Cardiac muscle cell (in vitro differentiated cells and primary cell): ENCODE results near the gene CD46. TPM values are rescaled to one million over a fixed set of nuclear protein-coding genes. Genes with fewer than 3 reads are reported as not detected.
A peak's percentile ranks its signal among the peaks of the same experiment; 100 is the strongest.

Source experiments
- DNase-seq, 2 donors: peaks; one replicate each; pipeline versions ENCODE4 v3.0.0 to v3.0.0-alpha.2; 2010 to 2017; ENCODE audit warnings: low read depth in 1 of 2, low spot score in 1 of 2
- H3K27ac ChIP-seq: fragments of 200-600 bp; sonication (generic); 2 replicates; pipeline ENCODE4 v1.5.1; 2016
- H3K27me3 ChIP-seq: fragments of 200-600 bp; sonication (generic); 2 replicates; pipeline ENCODE4 v1.6.0; 2016; ENCODE audit warnings: control low read depth
- H3K36me3 ChIP-seq: fragments of 200-600 bp; sonication (generic); 2 replicates; pipeline ENCODE4 v1.5.1; 2016; ENCODE audit warnings: control low read depth
- H3K4me1 ChIP-seq: fragments of 200-600 bp; sonication (generic); 2 replicates; pipeline ENCODE4 v1.8.1; 2017; ENCODE audit warnings: low read depth, mild to moderate bottlenecking, mixed run types
- H3K4me3 ChIP-seq: fragments of 200-600 bp; sonication (generic); 2 replicates; pipeline ENCODE4 v1.5.1; 2016; ENCODE audit warnings: mild to moderate bottlenecking
- H3K9me3 ChIP-seq: fragments of 200-600 bp; sonication (generic); 2 replicates; pipeline ENCODE4 v1.5.1; 2017; ENCODE audit warnings: low read depth, mild to moderate bottlenecking, control low read depth
- polyA plus RNA-seq: library from polyadenylated mRNA; unstranded; fragments of >200 nt; fragmentation: Nextera tagmentation; extraction: Ambion mirVana; gene quantifications from 2 replicates; pipeline ENCODE4 v1.2.1, GENCODE V29; 2016
- total RNA-seq: library from RNA; depleted of rRNA; stranded (reverse); fragments of >200 nt; gene quantifications from 2 replicates; pipeline ENCODE4 v1.2.3, GENCODE V29; 2016
- TF ChIP-seq, protein P1 (sequence below): IDR thresholded peaks from 2 replicates; pipeline ENCODE4 v1.5.1; 2012; ENCODE audit warnings: low read depth, mild to moderate bottlenecking, low read length

Gene CD46
- total and polyA plus RNA-seq, 2 experiments from 2014 or later = 91.7 to 123 TPM

DNA sequence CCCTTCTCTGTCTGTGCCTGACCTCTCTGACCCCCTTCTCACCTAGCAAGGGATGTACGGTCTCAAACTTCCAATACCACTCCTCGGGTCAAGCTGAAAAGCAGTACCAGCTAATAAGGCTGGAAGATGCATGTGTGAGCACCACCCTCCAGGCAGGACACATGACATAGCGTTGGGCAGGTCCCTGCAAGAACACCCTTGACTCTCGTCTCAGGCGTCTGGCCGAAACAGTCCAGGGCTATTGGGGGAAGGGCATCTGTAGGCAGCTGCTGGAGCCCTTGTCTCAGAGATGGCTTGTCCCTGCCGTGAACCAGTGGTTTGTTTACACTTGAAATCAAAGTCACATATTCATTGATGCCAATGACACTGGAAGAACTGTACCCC lies 56.5 kb downstream of the CD46 start:
- H3K27ac ChIP-seq = no peak overlapping the region
- no peak overlapping the region for H3K4me3 ChIP-seq
- H3K36me3 ChIP-seq = no peaks in the 10 kb centered on the region
- H3K9me3 ChIP-seq = no peaks in the 10 kb centered on the region
- H3K4me1 ChIP-seq = peaks cover 15% of the 10 kb centered on the region
- TF ChIP-seq, protein P1, sequence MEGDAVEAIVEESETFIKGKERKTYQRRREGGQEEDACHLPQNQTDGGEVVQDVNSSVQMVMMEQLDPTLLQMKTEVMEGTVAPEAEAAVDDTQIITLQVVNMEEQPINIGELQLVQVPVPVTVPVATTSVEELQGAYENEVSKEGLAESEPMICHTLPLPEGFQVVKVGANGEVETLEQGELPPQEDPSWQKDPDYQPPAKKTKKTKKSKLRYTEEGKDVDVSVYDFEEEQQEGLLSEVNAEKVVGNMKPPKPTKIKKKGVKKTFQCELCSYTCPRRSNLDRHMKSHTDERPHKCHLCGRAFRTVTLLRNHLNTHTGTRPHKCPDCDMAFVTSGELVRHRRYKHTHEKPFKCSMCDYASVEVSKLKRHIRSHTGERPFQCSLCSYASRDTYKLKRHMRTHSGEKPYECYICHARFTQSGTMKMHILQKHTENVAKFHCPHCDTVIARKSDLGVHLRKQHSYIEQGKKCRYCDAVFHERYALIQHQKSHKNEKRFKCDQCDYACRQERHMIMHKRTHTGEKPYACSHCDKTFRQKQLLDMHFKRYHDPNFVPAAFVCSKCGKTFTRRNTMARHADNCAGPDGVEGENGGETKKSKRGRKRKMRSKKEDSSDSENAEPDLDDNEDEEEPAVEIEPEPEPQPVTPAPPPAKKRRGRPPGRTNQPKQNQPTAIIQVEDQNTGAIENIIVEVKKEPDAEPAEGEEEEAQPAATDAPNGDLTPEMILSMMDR = no peak
- no peaks in the 10 kb centered on the region for H3K27me3 ChIP-seq
- peak in 1 of 2 donors; percentile 55 for DNase-seq

DNA sequence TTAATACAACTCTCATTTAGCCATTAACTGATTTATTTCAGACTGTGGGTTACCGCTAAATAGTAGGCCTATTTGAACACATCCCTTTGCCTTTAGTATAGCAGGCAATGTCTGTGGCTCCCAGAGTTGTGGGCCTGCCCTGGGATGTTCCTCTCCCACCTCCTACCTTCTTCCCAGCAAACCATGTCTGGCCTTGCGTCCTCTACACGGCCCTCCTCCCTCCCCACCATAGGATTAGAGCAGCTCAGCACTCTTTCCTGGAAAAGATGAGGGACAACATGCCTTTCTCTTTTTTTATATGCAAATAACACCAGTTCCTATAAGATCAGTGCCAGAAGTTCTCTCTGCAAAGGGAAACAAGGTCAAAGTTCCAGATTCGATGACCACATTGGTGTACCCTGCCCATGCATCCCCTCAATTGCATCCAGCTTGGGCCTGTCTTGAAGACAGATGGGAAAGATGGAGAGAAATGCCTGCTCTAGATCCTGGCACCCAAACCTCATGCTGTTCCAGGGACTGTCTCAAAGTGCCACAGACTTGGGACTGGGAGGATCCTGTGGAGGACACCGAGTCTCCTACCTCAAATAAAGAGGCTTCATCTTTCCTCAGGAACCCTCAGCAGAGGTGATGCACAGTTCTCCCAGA lies 57.2 kb downstream of the CD46 start:
- no peaks in the 10 kb centered on the region for H3K27me3 ChIP-seq
- H3K27ac ChIP-seq = no peak overlapping the region
- peaks cover 14% of the 10 kb centered on the region for H3K4me1 ChIP-seq
- no peak for DNase-seq
- no peak overlapping the region for H3K4me3 ChIP-seq
- H3K36me3 ChIP-seq = no peaks in the 10 kb centered on the region
- H3K9me3 ChIP-seq = no peaks in the 10 kb centered on the region
- TF ChIP-seq, protein P1 = no peak

GRCh38 chr1:207810173-207810572 lies 58.3 kb downstream of the CD46 start:
- peak in 1 of 2 donors; percentile 44 for DNase-seq
- Histone ChIP-seq H3K27ac (no peak overlapping the region), H3K4me3 (no peak overlapping the region), H3K36me3 (no peaks in the 10 kb centered on the region), H3K9me3 (no peaks in the 10 kb centered on the region), H3K4me1 (peaks cover 7% of the 10 kb centered on the region), H3K27me3 (no peaks in the 10 kb centered on the region)
- TF ChIP-seq, protein P1 = no peak

- H3K4me3 ChIP-seq = no peak overlapping the region
- peaks cover 7% of the 10 kb centered on the region for H3K4me1 ChIP-seq
- H3K36me3 ChIP-seq = no peaks in the 10 kb centered on the region
- TF ChIP-seq, protein P1 = no peak
- no peaks in the 10 kb centered on the region for H3K27me3 ChIP-seq
- H3K27ac ChIP-seq = no peak overlapping the region
- no peak for DNase-seq
- no peaks in the 10 kb centered on the region for H3K9me3 ChIP-seq
Measured at GRCh38 chr1:207810606-207811295, 58.9 kb downstream of the CD46 start.

DNA sequence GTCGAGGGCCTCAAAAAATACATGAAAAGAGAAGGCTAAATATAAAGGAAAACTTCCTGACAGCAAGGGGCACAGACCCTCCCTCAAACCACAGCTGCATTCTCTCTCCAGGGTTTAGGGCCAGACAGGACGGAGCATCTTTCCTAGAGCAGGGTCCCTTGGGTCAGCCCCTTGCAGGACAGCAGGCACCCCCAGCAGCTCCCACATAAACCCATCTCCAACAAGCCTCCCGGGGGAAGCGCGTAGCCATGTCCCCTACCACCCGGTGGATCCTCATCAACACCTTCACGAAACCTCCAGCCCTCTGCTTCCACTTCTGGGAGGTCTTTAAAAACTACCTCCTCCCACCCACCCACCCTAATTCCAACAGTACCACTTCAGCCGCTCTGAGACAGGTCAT lies 59.5 kb downstream of the CD46 start:
- H3K4me1 ChIP-seq = peaks cover 7% of the 10 kb centered on the region
- H3K4me3 ChIP-seq = no peak overlapping the region
- H3K9me3 ChIP-seq = no peaks in the 10 kb centered on the region
- no peak overlapping the region for H3K27ac ChIP-seq
- H3K36me3 ChIP-seq = no peaks in the 10 kb centered on the region
- TF ChIP-seq, protein P1 = no peak
- DNase-seq = no peak
- H3K27me3 ChIP-seq = no peaks in the 10 kb centered on the region
